Fibroblast of the aortic adventitia (primary cell): ENCODE measurements around the gene EME2. TPM values are rescaled to one million over a fixed set of nuclear protein-coding genes. Genes with fewer than 3 reads are reported as not detected.

Experiments used
- DNase-seq: peaks from one replicate; pipeline ENCODE4 v3.0.0-alpha.2; 2010; ENCODE audit warnings: low read depth
- H3K4me3 ChIP-seq: 2 replicates; pipeline ENCODE4 v1.5.1; 2011; ENCODE audit warnings: low read depth, mild to moderate bottlenecking, control low read depth, low read length, moderate library complexity
- total RNA-seq: library from RNA; depleted of rRNA; stranded (reverse); fragments of >200 nt; gene quantifications from 2 replicates; pipeline ENCODE4 v1.2.3, GENCODE V29; 2012; ENCODE audit warnings: low replicate concordance
- TF ChIP-seq, protein P1 (sequence below): IDR thresholded peaks from 2 replicates; pipeline ENCODE4 v1.5.1; 2011; ENCODE audit warnings: mild to moderate bottlenecking, low read length, control low read depth, inconsistent platforms; ENCODE audit not compliant: insufficient read depth

The EME2 gene
- total RNA-seq, 1 donor = 8.4 TPM

DNA sequence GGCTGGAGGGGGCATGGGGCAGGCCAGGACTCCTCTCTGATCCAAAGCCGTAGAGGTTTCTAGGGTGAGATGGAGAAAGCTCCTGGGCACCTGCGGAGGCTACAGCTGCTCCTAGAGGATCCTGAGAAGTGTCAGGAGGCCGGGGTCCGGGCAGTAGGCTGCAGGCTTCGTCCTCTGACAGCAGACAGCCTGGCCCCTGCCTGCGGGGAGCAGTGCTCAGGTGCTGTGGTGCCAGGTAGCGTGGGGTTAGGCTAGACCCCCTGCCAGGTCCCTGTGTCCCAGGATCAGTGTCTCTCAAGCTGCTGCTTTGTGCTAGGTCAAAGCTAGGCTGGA is 1.8 kb downstream of the EME2 start:
- H3K4me3 ChIP-seq = peak overlapping the region; percentile 84
- DNase-seq = no peak

DNA sequence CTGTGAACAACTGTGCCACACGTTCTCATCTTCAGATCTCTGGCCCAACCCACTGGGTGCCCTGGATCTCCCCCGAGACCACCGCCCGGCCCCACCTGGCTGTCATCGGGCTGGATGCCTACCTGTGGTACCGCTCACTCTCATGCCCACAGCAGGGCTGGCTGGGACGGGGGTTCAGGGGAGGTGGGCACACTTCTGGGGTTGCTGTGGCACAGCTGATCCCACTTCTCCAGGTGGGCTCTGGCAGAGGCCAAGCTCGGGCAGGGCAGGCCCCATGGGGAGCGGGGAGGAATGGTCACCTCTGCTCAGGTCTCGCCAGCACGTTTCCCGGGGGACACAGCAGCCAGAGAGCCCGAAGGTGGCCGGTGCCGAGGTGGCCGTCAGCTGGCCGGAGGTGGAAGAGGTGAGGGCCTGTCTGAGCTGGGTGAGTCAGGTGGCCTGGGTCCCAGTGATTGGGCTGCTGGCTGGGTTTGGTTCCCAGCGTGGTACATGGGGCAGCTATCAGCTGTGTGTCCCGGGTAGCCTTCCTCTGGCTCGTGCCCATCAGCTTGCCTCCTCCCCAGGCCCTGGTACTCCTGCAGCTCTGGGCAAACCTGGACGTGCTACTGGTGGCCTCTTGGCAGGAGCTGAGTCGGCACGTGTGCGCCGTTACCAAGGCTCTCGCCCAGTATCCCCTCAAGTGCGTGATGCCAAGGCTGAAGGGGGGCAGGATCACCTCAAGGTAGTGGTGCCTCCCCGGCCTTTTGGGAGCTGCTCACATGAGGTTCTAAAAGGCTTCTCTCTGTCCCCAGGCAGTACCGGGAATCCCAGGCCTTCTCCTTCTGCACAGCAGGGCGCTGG is 2.6 kb downstream of the EME2 start:
- TF ChIP-seq, protein P1, sequence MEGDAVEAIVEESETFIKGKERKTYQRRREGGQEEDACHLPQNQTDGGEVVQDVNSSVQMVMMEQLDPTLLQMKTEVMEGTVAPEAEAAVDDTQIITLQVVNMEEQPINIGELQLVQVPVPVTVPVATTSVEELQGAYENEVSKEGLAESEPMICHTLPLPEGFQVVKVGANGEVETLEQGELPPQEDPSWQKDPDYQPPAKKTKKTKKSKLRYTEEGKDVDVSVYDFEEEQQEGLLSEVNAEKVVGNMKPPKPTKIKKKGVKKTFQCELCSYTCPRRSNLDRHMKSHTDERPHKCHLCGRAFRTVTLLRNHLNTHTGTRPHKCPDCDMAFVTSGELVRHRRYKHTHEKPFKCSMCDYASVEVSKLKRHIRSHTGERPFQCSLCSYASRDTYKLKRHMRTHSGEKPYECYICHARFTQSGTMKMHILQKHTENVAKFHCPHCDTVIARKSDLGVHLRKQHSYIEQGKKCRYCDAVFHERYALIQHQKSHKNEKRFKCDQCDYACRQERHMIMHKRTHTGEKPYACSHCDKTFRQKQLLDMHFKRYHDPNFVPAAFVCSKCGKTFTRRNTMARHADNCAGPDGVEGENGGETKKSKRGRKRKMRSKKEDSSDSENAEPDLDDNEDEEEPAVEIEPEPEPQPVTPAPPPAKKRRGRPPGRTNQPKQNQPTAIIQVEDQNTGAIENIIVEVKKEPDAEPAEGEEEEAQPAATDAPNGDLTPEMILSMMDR = no peak
- H3K4me3 ChIP-seq = peak overlapping the region; percentile 84
- DNase-seq = no peak

More for the DNA sequence above, 1.8 kb downstream of the EME2 start:
- TF ChIP-seq, protein P1 = no peak

DNA sequence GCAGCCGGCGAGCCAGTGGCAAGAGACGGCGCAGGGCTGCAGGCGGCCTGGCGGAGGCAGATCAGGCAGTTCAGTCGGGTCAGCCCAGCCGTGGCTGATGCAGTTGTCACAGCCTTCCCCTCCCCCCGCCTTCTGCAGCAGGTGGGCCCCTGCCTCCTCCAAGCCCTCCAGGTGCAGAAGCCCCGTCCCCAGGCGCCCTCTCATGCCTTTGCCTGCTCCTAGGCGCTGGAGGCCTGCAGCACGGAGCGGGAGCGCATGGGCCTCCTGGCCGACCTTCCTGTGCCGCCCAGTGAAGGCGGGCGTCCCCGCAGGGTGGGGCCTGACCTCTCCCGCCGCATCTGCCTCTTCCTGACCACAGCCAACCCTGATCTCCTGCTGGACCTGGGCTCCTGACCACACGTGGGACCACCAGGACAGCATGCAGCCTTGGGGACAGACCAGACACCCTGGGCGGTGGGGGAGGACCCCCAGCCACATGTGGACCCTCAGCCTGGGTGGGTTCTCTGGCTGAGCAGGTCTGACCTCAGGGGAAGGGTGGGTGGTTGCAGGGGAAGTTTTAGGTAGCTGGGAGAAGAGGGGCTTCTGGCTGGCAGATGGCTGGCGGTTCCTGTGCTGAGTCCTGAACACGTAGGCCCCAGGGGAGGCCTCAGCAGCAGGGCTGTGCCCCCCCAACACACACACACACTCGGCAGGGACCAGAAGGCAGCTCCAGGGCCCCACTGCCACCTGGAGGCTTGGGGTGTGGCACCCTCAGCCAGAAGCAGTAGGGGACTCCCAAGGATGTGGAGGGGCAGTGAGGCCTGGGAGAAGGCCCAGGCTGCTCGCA is 3.4 kb downstream of the EME2 start:
- no peak overlapping the region for H3K4me3 ChIP-seq
- TF ChIP-seq, protein P1 = no peak
- DNase-seq = no peak

DNA sequence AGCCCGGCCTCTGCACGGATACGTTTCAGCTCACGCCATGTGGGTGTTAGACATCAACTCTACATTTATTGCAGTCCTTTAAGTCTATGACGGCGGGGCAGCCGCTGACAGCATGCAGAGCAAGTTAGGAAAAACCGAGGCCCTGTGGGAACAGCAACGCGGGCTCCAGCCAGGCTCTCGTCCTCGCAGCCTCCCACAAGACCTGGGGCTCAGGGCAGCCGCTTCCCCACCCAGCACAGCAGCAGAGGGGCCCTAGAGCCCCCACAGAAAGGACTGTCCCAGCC is 4.0 kb downstream of the EME2 start:
- H3K4me3 ChIP-seq = no peak overlapping the region
- TF ChIP-seq, protein P1 = no peak
- DNase-seq = no peak

DNA sequence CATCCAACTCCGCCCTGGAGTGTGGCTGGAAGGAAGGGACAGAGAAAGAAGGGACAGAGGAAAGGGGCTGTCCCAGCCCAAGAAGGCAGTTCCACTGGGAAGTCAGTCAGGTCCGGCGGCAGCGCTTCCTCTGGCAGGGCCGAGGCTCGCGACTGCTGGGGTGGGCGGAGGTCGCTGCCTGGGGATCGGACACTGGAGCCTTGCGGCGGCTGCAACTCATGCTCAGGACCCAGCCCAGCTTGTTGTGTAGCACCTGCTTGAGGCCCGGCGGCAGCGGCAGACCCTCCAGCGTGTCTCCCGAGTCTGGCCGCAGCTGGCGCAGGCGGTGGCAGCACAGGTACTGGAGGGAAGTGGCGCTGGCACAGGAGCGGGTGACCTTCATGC is 4.4 kb downstream of the EME2 start:
- TF ChIP-seq, protein P1 = no peak
- no peak overlapping the region for H3K4me3 ChIP-seq
- no peak for DNase-seq

DNA sequence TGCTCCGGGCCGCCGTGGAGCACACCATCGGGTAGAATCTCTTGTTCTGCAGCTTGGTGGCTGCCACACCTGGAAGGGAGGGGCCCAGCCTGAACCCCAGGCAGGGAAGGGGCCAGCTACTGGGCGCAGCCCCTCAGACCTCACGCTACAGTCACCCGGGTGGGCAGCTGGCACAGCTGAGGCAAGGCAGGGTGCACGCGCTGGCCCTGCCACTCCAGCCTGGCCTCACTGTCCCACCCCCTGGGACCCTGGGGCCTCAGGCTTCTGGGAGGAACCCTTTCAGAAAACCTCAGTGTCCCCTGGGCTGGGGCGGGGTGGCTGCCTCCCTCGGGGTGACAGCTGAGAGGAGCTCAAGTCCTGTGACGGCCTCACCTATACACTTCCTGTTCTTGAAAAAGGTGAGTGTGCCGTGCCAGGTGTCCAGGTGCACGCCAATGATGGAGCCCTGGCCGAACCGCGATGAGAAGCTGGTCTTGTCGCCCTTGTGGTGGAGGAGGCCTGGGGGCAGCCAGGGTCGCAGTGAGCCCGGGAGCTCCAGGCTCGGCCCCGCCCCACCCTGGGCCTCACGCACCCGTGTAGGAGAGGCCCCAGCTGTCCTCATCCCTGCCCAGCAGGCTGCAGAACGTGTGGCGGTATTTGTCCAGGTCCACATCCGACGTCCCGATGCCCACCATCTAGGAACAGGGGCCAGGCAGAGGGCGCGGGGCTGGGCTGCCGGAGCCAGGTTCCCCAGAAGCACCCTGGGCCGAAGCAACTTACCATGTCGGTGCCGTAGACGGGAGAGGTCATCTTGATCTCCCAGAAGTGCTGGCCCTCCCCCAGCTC is 5.0 kb downstream of the EME2 start:
- TF ChIP-seq, protein P1 = no peak
- no peak for DNase-seq
- no peak overlapping the region for H3K4me3 ChIP-seq
